Epithelial cell of umbilical artery (primary cell): Measurements from ENCODE around the gene UGT1A4. TPM values are rescaled to one million over a fixed set of nuclear protein-coding genes. Genes with fewer than 3 reads are reported as not detected.

ENCODE experiments used
- total RNA-seq: library from RNA; depleted of rRNA; stranded (reverse); fragments of >200 nt; gene quantifications from 2 replicates; pipeline ENCODE4 v1.2.3, GENCODE V29; 2014

UGT1A4 gene
- not detected in 2 replicates for total RNA-seq

GRCh38 chr2:233718552-233718951 is at the start of gene UGT1A4:
Gene UGT1A4 (plus strand): TSS chr2:233718736. CDS start chr2:233718821, 85 bp downstream.

DNA sequence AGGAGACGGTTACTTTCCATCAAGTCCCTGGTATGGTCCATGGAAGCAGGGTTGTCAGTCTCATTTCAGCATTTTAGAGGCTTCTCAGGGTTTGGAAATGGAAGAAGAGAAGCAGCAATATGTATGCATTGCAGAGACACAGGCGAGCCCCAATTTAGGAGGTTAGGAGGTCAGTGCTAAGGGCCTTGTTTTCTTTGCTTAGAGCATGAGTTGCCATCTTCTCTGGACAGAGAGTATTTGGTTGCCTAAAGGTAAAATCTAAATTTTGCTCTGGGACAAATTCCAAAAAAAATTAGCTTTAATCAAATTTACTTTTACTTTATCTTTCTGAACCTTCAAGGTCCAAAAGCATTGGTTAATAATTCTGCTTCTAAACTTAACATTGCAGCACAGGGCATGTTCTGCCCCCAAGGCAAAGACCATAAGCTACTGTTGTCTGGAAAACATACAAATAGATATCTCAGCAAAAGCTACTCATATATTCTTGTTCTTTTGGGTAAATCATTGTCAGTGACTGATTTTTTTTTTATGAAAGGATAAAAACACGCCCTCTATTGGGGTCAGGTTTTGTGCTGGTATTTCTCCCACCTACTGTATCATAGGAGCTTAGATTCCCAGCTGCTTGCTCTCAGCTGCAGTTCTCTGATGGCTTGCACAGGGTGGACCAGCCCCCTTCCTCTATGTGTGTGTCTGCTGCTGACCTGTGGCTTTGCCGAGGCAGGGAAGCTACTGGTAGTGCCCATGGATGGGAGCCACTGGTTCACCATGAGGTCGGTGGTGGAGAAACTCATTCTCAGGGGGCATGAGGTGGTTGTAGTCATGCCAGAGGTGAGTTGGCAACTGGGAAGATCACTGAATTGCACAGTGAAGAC is 47.0 kb upstream of the UGT1A4 start, which contains the start of gene UGT1A9:
Gene UGT1A9 (plus strand): TSS at position 609 of the 872 bp plus-strand sequence. CDS start 37 bp downstream, at position 646.

DNA sequence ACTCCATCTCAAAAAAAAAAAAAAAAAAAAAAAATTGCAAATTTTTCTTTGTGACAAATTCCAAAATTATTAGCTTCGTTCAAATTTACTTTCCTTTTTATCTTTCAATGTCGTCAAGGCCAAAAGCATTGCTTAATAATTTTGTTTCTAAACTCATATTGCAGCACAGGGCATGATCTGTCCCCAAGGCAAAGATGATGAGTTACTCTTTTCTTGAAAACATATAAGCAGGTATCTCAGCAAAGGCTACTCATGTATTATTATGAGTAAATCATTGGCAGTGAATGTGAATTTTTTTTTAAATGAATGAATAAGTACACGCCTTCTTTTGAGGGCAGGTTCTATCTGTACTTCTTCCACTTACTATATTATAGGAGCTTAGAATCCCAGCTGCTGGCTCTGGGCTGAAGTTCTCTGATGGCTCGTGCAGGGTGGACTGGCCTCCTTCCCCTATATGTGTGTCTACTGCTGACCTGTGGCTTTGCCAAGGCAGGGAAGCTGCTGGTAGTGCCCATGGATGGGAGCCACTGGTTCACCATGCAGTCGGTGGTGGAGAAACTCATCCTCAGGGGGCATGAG is 36.9 kb upstream of the UGT1A4 start, which contains the start of gene UGT1A7:
Gene UGT1A7 (plus strand): TSS at position 381 of the 579 bp plus-strand sequence. CDS start 37 bp downstream, at position 418.

DNA sequence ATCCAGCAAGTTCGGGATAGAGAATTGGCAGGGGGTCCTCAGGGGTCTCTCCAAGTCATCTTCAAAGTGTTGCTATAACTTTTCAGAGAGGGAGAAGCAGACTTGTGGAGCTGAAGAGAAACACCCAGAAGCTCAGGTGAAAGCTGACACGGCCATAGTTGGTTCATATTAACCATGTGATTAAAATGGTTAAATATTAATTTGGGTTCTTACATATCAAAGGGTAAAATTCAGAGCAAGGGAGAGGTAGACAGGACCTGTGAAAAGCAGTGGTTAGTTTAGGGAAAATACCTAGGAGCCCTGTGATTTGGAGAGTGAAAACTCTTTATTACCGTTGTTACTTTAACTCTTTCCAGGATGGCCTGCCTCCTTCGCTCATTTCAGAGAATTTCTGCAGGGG is 25.9 kb upstream of the UGT1A4 start, which contains the start of gene UGT1A6:
Gene UGT1A6 (plus strand): TSS at position 243 of the 400 bp plus-strand sequence. CDS start 115 bp downstream, at position 358.

GRCh38 chr2:233712611-233713261 is 5.8 kb upstream of the UGT1A4 start, which contains the start of gene UGT1A5:
Gene UGT1A5 (plus strand): TSS chr2:233712907. CDS start chr2:233712992, 85 bp downstream.

DNA sequence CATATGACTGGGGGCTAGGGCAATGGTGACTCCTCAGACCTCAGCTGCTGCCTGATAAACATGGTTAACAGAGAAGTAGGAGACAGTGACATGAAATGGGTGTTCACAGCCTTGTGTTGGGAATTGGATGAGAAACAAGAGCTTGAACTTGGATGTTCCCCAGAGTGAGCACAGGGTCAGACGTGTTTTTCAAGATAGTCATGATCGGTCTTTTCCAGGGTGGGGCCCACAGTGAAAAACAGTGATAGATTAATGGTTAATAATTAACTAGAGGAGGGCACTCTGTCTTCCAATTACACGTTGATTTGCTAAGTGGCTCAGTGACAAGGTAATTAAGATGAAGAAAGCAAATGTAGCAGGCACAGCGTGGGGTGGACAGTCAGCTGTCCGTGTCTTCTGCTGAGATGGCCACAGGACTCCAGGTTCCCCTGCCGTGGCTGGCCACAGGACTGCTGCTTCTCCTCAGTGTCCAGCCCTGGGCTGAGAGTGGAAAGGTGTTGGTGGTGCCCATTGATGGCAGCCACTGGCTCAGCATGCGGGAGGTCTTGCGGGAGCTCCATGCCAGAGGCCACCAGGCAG is 10.3 kb downstream of the UGT1A4 start, which contains the start of gene UGT1A3:
Gene UGT1A3 (plus strand): TSS at position 320 of the 579 bp plus-strand sequence. CDS start 85 bp downstream, at position 405.

DNA sequence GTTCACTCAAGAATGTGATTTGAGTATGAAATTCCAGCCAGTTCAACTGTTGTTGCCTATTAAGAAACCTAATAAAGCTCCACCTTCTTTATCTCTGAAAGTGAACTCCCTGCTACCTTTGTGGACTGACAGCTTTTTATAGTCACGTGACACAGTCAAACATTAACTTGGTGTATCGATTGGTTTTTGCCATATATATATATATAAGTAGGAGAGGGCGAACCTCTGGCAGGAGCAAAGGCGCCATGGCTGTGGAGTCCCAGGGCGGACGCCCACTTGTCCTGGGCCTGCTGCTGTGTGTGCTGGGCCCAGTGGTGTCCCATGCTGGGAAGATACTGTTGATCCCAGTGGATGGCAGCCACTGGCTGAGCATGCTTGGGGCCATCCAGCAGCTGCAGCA is 41.5 kb downstream of the UGT1A4 start, which contains the start of gene UGT1A1:
Gene UGT1A1 (plus strand): TSS at position 228 of the 400 bp plus-strand sequence. CDS start 18 bp downstream, at position 246.

GRCh38 chr2:233778030-233778429 is 59.5 kb downstream of the UGT1A4 start, which contains the start of gene MROH2A:
Gene MROH2A (plus strand): TSS chr2:233778330. CDS start chr2:233779359, 1,029 bp downstream.

Other genes with a start within 250 kb of the UGT1A4 start
- gene USP40, start 152.0 kb upstream of the UGT1A4 start, total RNA-seq = 15.3 and 29.8 TPM in 2 replicates
- gene UGT1A8, start 101.1 kb upstream of the UGT1A4 start, total RNA-seq = not detected in 2 replicates
- not detected in 2 replicates for gene UGT1A10, start 82.3 kb upstream of the UGT1A4 start, total RNA-seq
- gene UGT1A9, start 46.8 kb upstream of the UGT1A4 start, total RNA-seq = 0.15 TPM in 1 of 2 replicates, not detected in the other
- gene UGT1A7, start 36.8 kb upstream of the UGT1A4 start, total RNA-seq = not detected in 2 replicates
- gene UGT1A6, start 25.8 kb upstream of the UGT1A4 start, total RNA-seq = not detected in 2 replicates
- not detected in 2 replicates for gene UGT1A5, start 5.8 kb upstream of the UGT1A4 start, total RNA-seq
- not detected in 2 replicates for gene UGT1A3, start 10.3 kb downstream of the UGT1A4 start, total RNA-seq
- gene UGT1A1, start 41.5 kb downstream of the UGT1A4 start, total RNA-seq = not detected in 2 replicates
- not detected in 2 replicates for gene MROH2A, start 59.6 kb downstream of the UGT1A4 start, total RNA-seq
- 23.1 and 26.0 TPM in 2 replicates for gene HJURP, start 135.8 kb downstream of the UGT1A4 start, total RNA-seq
- gene TRPM8, start 198.6 kb downstream of the UGT1A4 start, total RNA-seq = 0.15 TPM in 1 of 2 replicates, not detected in the other